Measurements from ENCODE around the gene TUBG1.
"Not testable (repeated sequence)": the region's sequence is repeated elsewhere in the genome, so short reads cannot be mapped to it uniquely, and the experiment has no call there.

The TUBG1 gene

DNA sequence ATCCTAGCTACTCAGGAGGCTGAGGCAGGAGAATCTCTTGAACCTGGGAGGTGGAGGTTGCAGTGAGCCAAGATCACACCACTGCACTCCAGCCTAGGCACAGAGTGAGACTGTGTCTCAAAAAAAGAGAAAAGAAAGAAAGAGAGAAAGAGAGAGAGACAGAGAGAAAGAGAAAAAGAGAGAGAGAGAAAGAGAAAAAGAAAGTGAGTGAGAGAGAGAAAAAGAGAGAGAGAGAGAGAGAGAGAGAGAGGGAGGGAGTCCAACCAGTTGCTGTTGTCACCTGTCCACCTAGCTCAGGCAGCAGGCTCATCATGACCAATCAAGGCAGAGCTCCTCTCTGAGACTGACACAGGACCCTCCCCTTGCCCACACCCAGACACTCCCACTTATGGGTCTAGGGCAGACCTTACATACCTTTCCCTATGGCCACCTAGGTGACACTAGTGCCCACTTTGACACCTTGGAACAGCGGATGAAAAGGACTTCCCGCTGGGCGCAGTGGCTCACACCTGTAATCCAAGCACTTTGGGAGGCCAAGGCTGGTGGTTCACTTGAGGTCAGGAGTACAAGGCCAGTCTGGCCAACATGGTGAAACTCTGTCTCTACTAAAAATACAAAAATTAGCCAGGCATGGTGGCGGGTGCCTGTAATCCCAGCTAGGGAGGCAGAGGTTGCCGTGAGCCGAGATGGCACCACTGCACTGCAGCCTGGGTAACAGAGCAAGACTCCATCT lies 17.7 kb downstream of the TUBG1 start:
- not testable (repeated sequence) for DNase-seq

- DNase-seq = no peak
These were observed 20.0 kb downstream of the TUBG1 start for GRCh38 chr17:42629411-42630009.

GRCh38 chr17:42632949-42633444 lies 23.5 kb downstream of the TUBG1 start:
- DNase-seq = no peak

DNA sequence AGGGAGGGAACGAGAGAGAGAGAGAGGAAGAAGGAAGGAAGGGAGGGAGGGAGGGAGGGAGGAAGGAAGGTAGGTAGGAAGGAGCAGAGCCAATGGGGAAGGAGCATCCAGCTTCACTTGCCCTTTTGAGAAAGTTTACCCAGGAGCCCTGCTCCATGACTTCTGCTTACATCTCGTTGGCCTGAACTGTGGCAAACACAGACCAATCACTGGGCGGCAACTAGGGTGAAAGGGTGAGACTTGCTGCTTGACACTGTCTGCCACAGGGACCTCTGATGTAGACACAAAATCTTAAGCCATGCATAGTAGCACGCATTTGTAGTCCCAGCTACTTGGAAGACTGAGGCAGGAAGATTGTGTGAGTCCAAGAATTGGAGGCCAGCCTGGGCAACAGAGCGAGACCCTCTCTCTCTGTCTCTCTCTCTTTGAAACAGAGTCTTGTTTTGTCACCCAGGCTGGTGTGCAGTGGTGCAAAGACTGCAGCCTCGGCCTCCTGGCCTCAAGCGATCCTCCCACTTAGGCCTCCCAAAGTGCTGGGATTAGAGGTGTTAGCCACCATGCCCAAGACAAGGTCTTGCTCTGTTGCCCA lies 30.1 kb downstream of the TUBG1 start:
- DNase-seq = no peak

DNA sequence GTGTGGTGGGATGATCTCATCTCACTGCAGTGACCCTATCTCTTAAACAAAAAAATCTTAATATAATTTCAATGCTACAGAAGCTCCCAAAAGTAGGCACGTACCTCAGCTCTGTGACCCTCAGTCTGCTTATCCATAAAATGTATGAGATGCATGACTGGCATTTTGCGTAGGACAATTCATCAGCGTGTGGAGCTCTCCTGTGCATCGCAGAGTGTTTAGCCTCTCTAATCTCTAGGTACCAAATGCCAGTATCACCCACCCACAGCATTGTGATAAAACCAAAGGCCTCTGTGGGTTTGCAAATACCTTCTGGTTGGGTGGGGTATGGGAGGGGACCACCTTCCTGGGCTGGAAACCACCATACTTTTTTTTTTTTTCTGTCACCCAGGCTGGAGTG lies 30.6 kb downstream of the TUBG1 start:
- no peak for DNase-seq

DNA sequence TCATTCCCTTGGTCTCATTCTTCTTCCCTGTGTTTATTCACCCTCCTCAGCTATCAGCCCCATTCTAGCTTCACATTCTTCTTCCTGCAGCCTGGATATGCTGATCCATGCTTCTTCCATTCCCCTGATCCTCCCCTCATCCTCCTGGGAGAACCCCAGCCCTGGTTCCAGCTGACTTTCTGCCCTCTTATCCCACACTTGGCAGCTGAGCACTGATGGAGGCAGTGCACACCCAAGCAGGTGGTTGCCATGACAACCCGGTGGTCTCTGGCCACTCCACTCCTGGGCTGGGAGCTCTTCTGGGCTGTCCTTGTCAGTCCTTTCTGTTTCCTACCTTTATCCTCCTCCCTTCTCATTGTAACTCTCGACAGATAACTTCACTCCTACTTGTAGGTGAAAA lies 32.9 kb downstream of the TUBG1 start:
- DNase-seq = no peak

- no peak for DNase-seq
These were observed 38.3 kb downstream of the TUBG1 start for GRCh38 chr17:42647778-42648177.

GRCh38 chr17:42651392-42651791 lies 41.9 kb downstream of the TUBG1 start:
- no peak for DNase-seq

- no peak for DNase-seq
These were observed 44.0 kb downstream of the TUBG1 start for GRCh38 chr17:42653179-42654124.

DNA sequence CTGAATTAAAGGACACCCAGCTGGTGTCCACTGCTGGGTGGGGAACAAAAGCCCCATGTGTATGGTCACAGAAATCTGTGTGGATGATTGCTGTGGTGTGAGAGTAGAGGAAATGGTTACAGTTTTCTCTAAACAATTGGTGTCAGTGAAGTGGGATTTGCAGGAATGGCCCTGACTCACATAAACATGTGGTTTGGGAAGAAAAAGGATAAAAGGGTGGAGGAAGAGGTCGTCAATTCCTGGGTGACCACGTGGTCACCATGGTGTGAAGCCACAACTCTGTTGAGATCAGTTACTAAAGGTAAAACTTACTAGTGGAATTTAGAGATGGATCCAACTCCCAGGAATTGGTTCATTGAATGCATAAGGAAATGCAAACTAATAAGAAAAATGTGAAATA lies 46.0 kb downstream of the TUBG1 start:
- no peak for DNase-seq

DNA sequence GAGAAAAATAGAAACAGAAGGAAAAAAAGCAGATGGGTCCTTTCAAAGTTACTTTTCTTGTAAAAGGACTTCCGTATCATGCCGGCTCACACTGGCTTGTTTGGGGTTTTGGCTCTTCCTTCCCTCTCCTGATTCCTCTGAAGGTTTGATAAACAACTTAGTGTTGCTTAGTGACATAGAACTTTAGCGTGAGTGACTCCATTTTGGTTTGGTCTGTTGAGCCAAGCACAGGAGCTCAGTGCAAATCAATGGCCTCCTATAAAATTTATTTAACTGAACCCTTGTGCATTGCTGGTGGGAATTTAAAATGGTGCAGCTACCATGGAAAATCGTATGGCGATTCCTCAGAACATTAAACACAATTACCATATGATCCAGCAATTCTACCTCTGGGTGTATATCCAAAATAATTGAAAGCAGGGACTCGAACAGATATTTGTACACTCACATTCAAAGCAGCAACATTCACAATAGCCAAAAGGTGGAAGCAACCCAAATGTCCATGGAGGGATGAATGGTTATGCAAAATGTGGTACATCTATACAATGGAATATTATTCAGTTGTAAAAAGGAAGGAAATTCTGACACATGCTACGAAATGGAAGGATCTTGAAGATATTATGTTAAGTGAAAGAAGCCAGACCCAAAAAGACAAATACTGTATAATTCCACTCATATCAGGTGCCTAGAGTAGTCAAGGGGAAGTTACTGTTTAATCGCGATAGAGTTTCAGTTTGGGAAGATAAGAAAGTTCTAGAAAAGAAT lies 48.5 kb downstream of the TUBG1 start:
- no peak for DNase-seq

DNA sequence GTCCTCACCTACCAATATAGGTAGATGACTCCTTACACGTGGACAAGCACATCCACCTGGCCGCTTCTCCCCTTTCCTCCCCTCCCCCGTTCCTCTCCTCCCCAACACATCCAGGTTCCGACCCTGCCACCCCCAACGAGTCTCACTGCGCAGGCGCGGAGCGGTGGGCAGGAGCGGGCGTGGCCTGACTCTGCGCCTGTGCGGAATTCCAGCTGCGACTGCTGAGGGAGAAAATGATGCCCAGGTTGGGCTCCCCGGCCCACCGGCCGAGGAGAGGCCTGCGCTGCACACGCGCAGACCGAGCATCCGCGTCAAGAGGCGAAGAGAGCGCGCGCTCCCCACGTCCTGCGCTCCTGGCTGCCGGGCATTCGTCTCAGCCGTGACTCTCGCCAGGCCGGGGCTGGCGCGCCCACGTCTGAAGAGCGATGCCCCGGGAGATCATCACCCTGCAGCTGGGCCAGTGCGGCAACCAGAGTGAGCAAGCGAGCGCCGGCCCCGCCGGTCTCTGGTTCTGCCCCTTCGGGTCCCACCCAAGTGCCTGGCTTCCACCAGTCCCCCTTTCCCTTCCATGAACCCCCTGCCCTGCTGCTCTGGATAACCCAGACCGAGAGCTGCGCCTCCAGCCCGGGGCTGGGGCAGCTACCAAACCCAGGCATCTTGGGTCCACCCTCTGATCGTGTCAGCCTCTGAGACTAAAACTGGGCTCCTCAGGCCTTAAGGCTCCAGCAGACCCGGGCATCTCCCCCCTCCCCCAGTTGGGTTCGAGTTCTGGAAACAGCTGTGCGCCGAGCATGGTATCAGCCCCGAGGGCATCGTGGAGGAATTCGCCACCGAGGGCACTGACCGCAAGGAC lies 49.8 kb downstream of the TUBG1 start, which contains the start of gene TUBG2:
TSS of gene TUBG2 (plus strand) at position 206 of the 853 bp plus-strand sequence. CDS start at position 426, 220 bp downstream.
- peak; percentile 78 for DNase-seq

DNA sequence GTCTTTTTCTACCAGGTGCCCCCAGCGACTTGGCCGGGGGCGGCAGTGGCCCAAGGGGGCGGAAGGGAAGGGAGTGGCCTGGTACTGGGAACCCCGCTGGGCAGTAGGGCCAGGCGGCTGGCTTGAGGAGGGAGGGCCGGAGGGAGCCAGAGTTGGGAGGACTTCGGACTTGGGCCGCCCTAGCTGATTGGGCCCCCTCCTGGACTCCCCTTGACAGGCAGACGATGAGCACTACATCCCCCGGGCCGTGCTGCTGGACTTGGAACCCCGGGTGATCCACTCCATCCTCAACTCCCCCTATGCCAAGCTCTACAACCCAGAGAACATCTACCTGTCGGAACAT lies 50.4 kb downstream of the TUBG1 start:
- not testable (repeated sequence) for DNase-seq

- DNase-seq = no peak
These were observed 51.3 kb downstream of the TUBG1 start for GRCh38 chr17:42660692-42661345.
